ENCODE measurements around the gene GRHL1. TPM values are rescaled to one million over a fixed set of nuclear protein-coding genes. Genes with fewer than 3 reads are reported as not detected.
A peak's percentile ranks its signal among the peaks of the same experiment; 100 is the strongest.

GRHL1 gene
- polyA plus RNA-seq, 12 donors = 0.70 to 25.1 (median 1.4) TPM; not detected in 2

- DNase-seq = no peak
Observed at GRCh38 chr2:9972621-9973479, 21.4 kb downstream of the GRHL1 start.

DNA sequence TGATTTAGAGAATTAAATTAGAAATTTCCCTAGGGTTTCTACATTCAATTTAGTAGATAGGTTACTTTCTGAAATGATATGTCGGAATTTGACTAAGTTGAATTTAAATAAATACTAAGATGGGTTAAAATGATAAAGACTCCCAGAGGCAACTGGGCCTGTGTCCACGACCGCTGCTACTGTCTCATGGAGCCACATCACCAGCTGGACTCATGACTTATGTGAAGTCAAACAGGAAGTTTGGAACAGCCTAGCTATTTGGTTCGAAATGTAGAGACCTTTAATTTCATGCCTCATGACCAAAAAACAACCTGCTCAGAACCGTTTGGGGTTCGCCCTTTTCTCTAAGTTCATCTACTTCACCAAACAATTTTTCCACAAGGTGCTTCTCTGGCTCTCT, 22.2 kb downstream of the GRHL1 start:
- DNase-seq = no peak

DNA sequence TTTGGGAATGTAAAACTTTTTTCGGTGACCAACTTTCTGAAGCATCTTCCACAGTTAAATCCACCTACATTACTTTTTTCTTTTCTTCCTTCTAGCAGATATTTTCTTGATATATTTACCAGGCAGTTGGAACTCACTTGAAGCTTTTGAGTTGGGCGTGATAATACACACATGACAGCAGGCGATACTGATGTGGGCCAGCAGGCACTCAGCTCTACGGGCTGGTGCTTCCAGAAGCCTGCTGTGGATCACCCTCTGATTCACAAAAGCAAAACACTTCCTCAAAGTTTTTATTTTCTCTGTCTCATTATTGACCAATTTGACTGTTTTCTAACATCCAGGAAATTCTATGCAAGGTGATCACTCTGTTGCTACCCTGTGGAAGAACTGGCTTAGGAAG, 22.9 kb downstream of the GRHL1 start:
- DNase-seq = no peak

DNA sequence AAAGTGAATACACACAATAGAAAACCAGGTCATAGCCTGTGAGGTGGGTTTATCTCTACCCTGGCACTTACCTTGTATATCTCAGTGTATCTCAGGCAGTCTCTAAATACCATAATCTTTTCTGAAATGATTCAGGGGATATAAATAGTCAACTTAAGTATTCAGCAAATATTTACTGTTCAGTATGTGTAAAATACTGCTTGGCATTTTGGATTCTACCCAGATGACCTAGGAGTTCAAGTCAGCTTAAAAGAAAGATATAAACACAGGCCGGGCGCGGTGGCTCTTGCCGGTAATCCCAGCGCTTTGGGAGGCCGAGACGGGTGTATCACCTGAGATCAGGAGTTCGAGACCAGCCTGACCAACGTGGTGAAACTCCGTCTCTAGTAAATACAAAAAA, 23.8 kb downstream of the GRHL1 start:
- DNase-seq = no peak

DNA sequence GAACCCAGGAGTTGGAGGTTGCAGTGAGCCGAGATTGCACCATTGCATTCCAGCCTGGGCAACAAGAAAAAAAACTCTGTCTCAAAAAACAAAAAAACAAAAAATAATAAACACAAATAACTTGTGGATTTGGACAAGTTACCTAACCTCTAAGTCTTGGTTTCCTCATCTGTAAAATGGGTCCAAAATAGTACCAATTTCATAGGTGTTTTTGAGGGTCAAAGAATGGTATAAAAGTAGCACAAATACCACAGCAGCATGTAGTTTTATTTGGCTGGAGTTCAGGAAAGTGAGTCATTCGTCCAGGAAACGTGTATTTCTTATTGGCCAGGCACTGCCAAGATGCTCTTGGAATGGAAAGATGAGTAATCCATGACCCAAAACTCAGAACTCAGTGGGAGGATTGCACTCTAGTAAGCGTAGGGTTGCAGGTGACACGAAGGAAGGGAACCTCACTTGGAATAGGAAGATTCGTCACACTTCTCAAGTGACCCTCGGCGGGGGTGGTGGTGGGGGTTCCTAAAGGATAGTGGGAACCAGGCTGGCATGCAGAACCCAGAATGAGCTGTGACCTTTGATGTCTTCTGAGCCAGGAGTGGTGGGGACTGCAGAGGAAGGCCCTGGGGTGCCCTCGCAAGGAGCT, 24.4 kb downstream of the GRHL1 start:
- no peak for DNase-seq

DNA sequence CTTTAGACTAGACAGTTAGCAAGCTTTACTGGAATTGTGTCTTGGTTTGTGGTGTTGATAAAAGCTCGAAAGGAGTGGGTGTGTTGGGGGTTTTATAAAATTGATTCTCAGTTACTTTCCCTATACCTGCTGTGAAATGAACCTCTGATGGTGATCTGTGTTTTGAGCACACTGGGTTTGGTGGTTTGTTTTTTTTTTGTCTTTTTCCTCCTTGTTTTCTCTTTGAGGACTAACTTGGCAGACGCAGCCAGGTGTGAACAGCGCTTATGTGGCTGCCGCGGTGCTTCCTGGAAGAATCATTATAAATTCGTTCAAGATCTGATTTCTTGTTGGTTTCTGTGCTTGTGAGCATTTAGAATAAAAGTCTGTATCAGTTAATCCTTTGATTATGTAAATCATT, 28.5 kb downstream of the GRHL1 start:
- no peak for DNase-seq

GRCh38 chr2:9980520-9980919, 29.0 kb downstream of the GRHL1 start:
- DNase-seq = no peak

GRCh38 chr2:9981655-9982054, 30.2 kb downstream of the GRHL1 start:
- DNase-seq = no peak

- peak; percentile 69 for DNase-seq
Observed at GRCh38 chr2:9982248-9982647, 30.8 kb downstream of the GRHL1 start.

- no peak for DNase-seq
Observed at GRCh38 chr2:9982891-9983290, 31.4 kb downstream of the GRHL1 start.

GRCh38 chr2:9983401-9984216, 32.1 kb downstream of the GRHL1 start:
- DNase-seq = no peak

- DNase-seq = peak; percentile 68
Observed at GRCh38 chr2:9984217-9984739, 32.8 kb downstream of the GRHL1 start.

DNA sequence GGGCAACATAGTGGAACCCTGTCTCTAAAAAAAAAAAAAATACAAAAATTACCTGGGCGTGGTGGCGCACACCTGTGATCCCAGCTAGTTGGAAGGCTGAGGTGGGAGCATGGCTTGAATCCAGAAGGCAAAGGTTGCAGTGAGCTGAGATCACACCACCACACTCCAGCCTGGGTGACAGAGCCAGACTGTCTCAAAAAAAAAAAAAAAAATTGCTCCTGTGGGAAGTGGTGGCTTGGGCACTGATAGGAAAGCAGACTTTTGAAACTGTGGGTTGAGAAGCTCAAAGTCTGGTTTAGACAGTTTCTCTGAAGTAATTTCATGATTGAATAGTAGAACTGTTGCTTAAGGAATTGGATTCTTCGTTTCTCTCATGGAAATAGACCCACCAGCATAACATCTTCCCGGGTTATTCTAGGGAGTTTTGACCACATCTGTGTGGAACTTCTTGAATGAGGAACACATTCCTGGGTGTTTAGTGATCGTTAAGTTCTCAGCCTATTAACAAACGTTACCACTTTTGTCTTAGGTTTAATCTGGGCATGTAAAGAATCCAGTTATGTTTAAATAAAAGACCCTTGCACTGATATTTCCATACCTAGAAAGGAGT, 33.5 kb downstream of the GRHL1 start:
- no peak for DNase-seq

DNA sequence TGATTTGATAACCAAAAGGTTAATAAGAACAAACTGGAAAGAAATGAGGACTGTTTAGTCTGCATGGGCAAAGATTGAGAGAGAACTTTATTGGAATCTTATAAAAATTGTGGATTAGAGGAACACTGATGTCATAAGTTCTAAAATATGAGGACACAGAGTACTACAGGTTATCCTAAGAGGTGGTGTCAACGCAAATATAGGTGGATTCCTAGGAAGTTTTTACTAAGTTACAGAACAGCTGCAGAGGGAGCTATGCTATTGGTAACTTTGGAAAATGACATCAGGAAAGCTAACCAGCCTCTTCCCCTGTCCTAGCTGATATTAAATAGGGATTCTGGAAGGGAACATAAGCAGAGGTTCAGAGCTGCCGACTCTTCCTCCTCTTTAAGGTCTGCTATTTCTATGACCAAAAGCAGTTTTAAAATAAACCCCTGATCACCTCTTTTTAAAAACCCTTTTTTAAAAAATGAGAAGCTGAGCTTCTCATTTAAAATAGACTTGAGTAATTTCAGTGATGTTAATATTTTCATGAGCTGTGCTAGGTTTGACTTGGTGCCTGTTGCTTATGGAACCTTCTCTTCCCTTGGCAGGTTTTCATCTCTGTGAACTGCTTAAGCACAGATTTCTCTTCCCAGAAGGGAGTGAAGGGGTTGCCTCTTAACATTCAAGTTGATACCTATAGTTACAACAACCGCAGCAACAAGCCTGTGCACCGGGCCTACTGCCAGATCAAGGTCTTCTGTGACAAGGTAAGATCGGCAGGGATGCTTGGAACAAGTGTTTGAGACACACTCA, 34.2 kb downstream of the GRHL1 start:
- no peak for DNase-seq

DNA sequence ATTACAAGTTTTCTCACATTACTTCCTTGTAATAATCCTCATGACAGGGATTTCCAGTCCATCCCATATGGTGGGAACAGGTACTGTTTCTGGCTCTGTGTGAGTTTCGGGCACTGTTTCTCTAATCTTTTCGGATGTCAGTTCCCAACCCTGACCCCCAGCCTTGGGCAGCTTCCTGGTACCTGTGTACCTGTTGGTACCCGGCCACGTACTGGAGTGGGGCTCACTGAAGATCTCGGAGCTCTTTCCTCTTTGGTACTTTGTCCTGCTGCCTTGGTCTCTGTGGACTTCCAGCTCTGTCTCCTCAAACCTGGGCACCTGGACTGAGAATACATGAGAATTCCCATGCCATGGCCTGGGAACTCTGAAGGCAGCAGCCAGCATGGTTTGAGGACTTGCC, 36.8 kb downstream of the GRHL1 start:
- no peak for DNase-seq

- DNase-seq = no peak
Observed at GRCh38 chr2:9990736-9991135, 39.2 kb downstream of the GRHL1 start.

GRCh38 chr2:9991221-9991620, 39.7 kb downstream of the GRHL1 start:
- no peak for DNase-seq

- DNase-seq = no peak
Observed at GRCh38 chr2:9991829-9992273, 40.4 kb downstream of the GRHL1 start.

DNA sequence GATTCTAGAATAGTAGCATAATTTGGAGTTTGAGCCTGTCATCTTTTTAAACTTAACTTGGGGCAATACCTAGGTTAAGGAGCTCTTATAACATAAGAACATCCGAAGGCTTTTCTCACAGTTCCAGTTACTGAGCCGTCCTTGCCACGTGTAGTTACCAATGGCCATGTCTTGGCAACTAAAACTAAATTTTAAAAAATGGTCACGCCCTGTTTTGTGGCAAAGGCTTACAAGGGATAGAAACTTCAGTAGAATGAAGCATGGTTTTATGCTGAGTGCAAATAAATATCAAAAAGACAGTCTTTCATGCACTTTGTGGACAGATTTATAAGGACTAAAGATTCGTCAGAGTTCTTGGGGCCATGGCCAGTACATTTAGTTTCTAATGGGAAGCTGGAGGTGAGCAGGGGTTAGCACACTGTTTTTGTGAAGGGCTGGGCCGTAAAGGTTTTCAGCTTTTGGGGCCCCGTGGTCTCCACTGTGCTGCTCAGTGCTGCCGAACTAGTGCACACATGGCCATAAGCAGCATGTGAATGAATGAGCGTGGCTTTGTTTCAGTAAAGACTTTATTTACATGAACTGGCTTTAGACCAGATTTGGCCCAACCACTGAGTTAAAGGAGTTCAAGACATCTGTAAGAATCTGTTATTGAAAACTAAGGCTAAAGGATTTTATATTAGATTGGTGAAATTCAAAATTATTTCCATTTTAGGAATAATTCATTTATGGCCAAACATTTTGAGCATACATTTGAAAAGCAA, 41.1 kb downstream of the GRHL1 start:
- no peak for DNase-seq
